ENCODE measurements around the gene FBL.

The FBL gene

DNA sequence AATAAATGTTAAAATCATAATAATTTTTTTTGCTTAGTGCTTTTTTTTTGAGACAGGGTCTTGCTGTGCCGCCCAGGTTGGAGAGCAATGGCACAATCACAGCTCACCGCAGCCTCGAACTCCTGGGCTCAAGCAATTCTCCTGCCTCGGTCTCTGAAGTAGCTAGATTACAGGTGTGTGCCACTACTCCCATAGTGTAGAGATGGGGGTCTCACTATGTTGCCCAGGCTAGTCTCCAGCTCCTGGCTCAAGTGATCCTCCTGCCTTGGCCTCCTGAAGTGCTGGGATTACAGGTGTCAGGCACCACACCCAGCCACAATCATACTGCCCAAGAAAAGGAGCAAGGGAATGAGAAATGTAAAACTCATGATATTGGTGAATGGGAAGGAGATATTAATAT, 5.1 kb downstream of the FBL start:
- no peak for DNase-seq

GRCh38 chr19:39840492-39840891, 5.7 kb downstream of the FBL start:
- no peak for DNase-seq

- no peak for DNase-seq
These were observed 6.4 kb downstream of the FBL start for GRCh38 chr19:39839678-39840327.

GRCh38 chr19:39838569-39838968, 7.6 kb downstream of the FBL start:
- no peak for DNase-seq

DNA sequence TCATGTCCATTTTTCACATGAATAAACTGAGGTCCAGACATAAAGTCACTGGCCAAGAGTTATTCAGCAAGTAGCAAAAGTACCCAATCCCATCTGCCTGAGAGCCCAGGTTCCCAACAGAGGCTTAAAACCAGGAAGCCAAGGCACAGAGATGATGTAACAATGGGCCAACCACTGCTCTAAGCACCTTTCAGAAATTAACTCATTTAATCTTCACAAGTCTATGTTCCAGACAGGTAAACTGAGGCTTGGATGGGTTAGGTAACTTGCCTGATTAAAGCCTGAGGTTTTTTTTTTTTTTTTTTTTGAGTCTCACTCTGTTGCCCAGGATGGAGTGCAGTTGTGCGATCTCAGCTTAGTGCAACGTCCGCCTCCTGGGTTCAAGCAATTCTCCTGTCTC, 8.2 kb downstream of the FBL start:
- DNase-seq, result no peak

DNA sequence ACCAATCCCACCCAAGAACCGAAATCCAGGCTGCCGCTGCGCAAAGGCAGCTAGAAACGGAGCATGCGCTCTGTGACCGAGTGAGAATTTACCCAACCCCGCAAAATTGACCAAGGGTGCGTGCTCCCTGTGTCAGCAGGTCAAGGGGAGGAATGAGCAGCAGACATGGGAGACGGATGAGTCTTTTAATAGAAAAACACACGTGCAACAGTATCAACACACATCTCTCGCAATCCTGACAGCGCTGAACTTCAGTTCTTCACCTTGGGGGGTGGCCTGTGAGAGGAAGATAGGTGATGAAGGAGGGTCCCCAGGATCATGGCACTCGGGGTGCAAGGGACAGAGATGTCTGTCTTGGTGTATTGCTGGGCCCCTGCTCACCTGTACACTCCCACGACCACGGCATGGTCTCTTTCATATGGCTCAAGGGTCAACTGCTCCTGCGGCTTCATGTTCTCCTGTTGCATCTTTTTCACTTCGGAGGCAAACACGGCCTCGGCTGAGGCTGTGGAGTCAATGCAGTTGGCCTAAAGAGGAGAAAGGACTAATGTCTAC, 11.8 kb downstream of the FBL start:
- no peak for DNase-seq

- DNase-seq, result peak; percentile 96
These were observed 12.5 kb downstream of the FBL start, which contains the start of gene DYRK1B for GRCh38 chr19:39833464-39834286. TSS of gene DYRK1B (minus strand) at chr19:39834162. CDS start at chr19:39831867, 2,295 bp downstream.

DNA sequence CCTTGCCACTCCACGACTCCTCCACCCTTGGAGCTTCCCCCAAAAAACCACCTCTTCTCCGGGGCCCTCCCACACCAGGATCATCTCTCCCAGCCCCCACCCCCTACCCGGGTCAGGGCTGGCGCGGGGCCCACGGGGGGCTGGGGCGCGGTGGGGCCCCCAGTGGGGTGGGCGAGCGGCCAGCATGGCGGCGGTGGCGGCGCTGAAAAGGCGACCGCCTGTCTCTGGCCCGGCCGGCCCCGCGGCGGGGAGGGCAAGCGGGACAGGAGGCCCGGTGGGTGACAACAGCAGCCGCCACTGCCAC, 13.1 kb downstream of the FBL start:
- DNase-seq, result no peak

- DNase-seq, result no peak
These were observed 13.7 kb downstream of the FBL start for GRCh38 chr19:39832341-39833083.

DNA sequence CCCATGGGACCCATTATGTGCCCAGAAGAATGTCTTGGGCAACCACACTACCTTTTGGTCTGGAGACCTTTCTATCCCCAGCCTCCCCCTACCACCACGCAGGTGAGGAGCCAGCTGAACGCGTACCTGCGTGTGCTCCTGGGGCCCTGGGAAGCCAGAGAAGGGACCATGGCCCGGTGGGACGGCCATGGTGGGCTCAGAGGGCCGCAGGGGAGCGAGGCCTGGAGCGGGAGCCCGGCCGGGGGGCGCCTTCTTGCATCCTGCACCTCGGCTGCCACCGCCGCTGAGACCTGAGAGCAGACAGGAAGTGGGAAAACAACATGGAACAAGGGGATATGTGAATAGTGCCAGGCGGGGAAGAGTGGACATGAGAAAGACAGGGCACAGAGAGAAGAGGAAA, 14.5 kb downstream of the FBL start:
- DNase-seq, result no peak

GRCh38 chr19:39830847-39831246, 15.3 kb downstream of the FBL start:
- DNase-seq, result no peak

DNA sequence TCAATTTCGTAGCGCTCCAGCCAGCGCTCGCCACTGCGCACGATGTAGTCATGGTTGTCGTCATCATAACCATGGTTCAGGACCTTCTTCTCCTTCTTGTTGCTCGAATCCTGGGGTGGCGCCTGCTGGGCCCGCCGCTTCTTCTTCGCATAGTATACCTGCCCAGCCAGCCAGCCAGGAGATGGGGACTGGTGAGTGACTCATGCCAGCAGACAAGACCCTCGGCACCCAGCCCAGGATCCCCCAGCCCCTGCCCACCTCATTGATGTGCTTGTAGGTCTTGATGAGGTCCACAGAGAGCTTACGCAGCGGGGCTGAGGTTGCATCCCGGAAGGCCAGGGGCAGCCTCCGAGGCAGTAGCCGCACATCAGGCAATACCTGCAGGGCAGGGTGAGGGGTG, 15.8 kb downstream of the FBL start:
- no peak for DNase-seq

DNA sequence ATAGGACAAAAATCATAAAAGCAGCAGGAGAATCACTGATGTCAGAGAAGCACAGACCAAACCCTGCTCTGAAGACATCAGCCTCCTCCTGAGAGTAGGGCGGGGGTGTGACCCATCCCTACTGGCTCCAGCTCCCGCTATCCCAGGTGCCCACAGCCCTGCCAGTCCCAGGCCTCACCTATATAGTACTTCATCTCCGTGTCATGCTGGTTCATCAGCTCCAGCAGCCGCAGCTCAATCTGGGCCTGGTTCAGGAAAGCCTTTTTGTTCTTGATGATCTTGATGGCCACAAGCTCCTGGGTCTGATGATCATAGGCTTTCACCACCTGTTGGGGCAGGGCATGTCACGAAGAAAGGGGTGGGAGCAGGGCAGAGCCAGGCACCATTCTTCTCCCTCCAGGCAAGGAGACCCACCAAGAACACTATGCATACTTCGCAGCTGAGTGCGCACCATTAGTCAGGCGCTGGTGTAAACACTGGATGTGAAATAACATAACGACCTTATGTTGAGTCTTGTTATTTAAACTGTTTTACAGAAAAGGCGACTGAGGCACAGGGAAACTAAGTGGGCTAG, 16.4 kb downstream of the FBL start:
- no peak for DNase-seq

GRCh38 chr19:39828654-39829032, 17.5 kb downstream of the FBL start:
- no peak for DNase-seq

DNA sequence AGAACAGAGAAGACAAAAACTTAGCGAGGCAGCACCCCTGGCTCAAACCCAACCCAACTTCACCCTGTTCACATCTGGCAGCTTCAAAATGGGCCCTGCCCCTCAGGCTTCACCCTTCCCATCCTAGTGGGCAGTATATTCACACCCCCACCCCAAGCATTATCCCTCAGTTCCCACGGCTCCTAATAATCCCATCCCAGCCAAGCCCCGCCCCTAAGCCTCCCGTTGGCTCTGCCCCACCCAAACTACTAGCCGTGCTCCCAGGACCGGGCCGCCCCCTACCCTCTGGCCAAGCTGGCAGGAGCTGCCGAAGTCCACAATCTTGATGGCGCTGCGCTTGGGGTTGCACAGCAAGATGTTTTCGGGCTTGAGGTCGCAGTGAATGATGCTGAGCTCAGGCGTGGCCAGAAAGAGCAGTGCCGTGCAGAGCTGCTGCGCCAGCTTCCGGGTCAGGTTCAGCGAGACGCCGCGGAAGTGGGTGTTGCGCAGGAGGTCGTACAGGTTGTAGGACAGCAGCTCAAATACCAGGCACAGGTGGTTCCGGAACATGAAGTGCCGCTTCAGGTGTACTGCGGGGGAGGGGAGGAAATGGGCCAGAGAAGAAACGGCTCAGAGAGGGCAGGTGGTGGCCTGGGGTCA, 18.0 kb downstream of the FBL start:
- DNase-seq, result no peak

GRCh38 chr19:39827216-39827615, 19.0 kb downstream of the FBL start:
- DNase-seq, result no peak

DNA sequence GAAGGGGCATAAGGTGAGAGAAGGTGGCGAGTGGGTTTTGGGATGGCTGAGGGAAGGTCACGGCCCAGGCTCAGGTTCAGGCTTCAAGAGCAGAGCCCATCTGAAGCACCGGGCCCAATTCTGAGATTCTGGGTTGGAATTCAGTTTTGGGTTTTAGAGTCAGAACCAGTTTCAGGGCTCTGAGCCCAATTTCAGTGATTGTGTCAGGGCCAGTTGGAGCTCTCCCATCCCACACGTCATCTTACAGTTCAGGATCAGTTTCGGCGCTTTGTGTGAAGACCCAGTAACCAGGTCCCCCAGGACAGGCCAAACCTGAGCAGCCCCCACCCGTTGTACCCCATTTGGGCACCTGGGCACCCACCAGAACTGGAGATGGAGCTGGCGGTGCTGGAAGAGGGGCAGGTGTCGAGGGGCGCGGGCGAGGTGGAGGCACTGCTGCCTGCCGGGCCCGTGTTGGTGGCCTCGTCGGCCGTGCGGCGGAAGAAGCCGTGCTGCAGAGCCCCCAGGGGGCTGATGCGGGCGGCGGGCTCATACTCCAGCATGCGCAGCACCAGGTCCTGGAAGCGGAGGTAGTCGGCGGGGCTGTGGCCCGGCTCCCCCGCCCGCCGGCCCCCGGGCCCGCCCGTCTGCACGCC, 19.8 kb downstream of the FBL start:
- no peak for DNase-seq

GRCh38 chr19:39825531-39826076, 20.6 kb downstream of the FBL start:
- DNase-seq, result no peak

GRCh38 chr19:39825093-39825463, 21.1 kb downstream of the FBL start:
- DNase-seq, result no peak

- peak; percentile 99 for DNase-seq
These were observed 21.8 kb downstream of the FBL start for GRCh38 chr19:39824143-39825092.

GRCh38 chr19:39823686-39824085, 22.5 kb downstream of the FBL start:
- no peak for DNase-seq
